Activated T-cell treated with anti-CD3 and anti-CD28 coated beads, Interleukin-2, amount 50 U/mL, for 24 hours (primary cell): ENCODE data around the gene LINC00237.

Experiments
- DNase-seq: peaks from one replicate; pipeline ENCODE4 v3.0.0-alpha.2; 2020
- H3K27ac Mint-ChIP-seq: 2 replicates; pipeline ENCODE4 v1.8.0; 2020; ENCODE audit warnings: mild to moderate bottlenecking, mixed read lengths
- H3K27me3 Mint-ChIP-seq: 2 replicates; pipeline ENCODE4 v1.8.0; 2020; ENCODE audit warnings: mixed read lengths
- H3K36me3 Mint-ChIP-seq: 2 replicates; pipeline ENCODE4 v1.8.0; 2020; ENCODE audit warnings: low read depth, mixed read lengths
- H3K4me1 Mint-ChIP-seq: 2 replicates; pipeline ENCODE4 v1.8.0; 2020; ENCODE audit warnings: low read depth, mixed read lengths
- H3K4me3 Mint-ChIP-seq: 2 replicates; pipeline ENCODE4 v1.8.0; 2020; ENCODE audit warnings: mild to moderate bottlenecking, moderate library complexity, mixed read lengths
- H3K9me3 Mint-ChIP-seq: 2 replicates; pipeline ENCODE4 v1.8.0; 2020; ENCODE audit warnings: mixed read lengths

LINC00237 gene

GRCh38 chr20:21106171-21107017 is at the start of gene LINC00237:
Gene LINC00237, minus strand, starts transcription at chr20:21106358.
- H3K27ac Mint-ChIP-seq: no peak within 1 kb of the TSS
- no peaks in the 10 kb centered on the region for H3K9me3 Mint-ChIP-seq
- no peaks in the 10 kb centered on the region for H3K36me3 Mint-ChIP-seq
- H3K27me3 Mint-ChIP-seq: peaks cover 85% of the 10 kb centered on the region
- H3K4me3 Mint-ChIP-seq: peak within 1 kb of the TSS; percentile 29
- no peak for DNase-seq
- H3K4me1 Mint-ChIP-seq: peaks cover 33% of the 10 kb centered on the region

DNA sequence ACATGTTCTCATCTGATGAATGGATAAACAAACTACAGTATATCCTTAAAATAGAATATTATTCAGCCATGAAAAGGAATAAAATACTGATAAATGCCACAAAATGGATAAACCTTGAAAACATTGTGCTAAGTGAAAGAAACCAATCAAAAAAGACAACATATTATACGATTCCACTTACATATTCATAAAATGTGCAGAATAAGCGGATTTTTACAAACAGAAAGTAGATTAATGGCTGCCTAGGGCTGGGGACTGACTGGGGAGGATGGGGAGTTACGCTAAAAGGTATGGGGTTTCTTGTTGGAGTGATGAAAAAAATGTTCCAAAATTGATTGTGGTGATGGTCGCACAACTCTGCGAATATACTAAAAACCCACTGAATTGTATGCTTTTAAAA is 49.1 kb upstream of the LINC00237 start:
- H3K27ac Mint-ChIP-seq: no peak overlapping the region
- no peak for DNase-seq
- H3K9me3 Mint-ChIP-seq: no peaks in the 10 kb centered on the region
- H3K4me1 Mint-ChIP-seq: no peaks in the 10 kb centered on the region
- no peaks in the 10 kb centered on the region for H3K27me3 Mint-ChIP-seq
- no peak overlapping the region for H3K4me3 Mint-ChIP-seq
- H3K36me3 Mint-ChIP-seq: peaks cover 30% of the 10 kb centered on the region

DNA sequence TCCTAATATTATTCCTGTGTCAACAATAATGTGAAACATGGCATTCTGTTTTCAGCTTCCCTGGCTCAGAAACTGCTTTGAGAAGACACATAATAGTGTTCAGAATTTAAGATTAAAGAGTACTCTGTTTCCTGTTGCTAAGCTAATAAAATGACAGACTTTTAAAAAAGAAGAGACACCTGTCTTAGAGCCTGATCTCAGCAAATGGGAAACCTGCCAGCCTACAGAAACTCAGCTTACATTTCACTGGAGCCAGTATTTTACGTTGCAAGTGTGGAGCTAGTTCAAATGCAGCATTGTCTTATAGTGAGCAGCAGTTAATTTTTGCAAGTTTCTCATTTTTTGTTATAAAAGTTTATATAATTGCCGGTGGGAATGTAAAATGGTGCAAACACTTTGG is 48.5 kb upstream of the LINC00237 start:
- DNase-seq: no peak
- no peak overlapping the region for H3K4me3 Mint-ChIP-seq
- no peaks in the 10 kb centered on the region for H3K9me3 Mint-ChIP-seq
- no peaks in the 10 kb centered on the region for H3K4me1 Mint-ChIP-seq
- H3K27me3 Mint-ChIP-seq: no peaks in the 10 kb centered on the region
- H3K27ac Mint-ChIP-seq: no peak overlapping the region
- H3K36me3 Mint-ChIP-seq: peaks cover 24% of the 10 kb centered on the region

- Mint-ChIP-seq H3K4me1 (no peaks in the 10 kb centered on the region), H3K27ac (no peak overlapping the region), H3K9me3 (no peaks in the 10 kb centered on the region), H3K4me3 (no peak overlapping the region), H3K27me3 (no peaks in the 10 kb centered on the region), H3K36me3 (peaks cover 40% of the 10 kb centered on the region)
- DNase-seq: no peak
Observed at GRCh38 chr20:21151791-21152190, 45.6 kb upstream of the LINC00237 start.

DNA sequence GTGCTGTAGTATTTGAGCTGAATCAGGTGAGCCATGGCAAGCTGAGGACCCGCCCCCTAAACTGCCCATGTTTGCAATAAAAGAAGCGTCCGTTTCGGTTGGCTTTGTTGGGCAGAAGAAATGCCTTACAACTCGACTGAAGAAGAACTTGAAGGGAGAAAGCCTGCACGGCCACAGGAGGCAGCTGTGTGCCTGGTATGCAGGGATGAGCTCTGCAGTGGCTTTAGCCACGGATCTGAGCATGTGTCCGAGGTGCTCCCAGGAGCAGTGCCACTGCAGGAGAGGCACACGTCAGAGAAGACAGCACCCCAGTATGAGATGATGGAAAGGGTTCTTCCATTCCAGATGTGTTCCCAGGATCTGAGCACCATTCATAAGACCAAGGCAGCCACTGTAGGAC is 43.2 kb upstream of the LINC00237 start:
- Mint-ChIP-seq H3K9me3 (no peaks in the 10 kb centered on the region), H3K27ac (no peak overlapping the region), H3K27me3 (no peaks in the 10 kb centered on the region), H3K36me3 (peaks cover 34% of the 10 kb centered on the region), H3K4me1 (no peaks in the 10 kb centered on the region), H3K4me3 (no peak overlapping the region)
- no peak for DNase-seq

DNA sequence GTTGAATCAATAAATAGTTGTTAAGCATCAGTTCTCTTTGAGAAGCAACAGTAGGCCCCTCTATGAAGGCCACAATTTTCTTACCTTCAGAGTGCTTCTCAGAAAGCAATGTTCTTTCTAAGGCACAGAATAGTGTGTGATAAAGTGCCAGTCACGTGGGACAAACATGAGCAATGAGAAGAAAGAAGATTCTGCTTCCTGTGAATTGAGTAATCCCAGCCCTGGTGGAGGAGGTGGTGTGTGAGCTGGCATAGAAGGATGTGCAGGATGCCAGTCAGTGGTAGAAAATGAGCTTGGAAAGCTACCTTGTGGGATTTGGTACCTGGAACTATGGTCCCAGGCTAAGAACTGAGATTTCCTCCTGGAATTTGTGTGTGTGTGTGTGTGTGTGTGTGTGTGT is 41.4 kb upstream of the LINC00237 start:
- no peaks in the 10 kb centered on the region for H3K27me3 Mint-ChIP-seq
- H3K4me1 Mint-ChIP-seq: no peaks in the 10 kb centered on the region
- DNase-seq: no peak
- no peaks in the 10 kb centered on the region for H3K9me3 Mint-ChIP-seq
- H3K27ac Mint-ChIP-seq: no peak overlapping the region
- peaks cover 25% of the 10 kb centered on the region for H3K36me3 Mint-ChIP-seq
- no peak overlapping the region for H3K4me3 Mint-ChIP-seq

GRCh38 chr20:21146215-21146614 is 40.1 kb upstream of the LINC00237 start:
- no peaks in the 10 kb centered on the region for H3K9me3 Mint-ChIP-seq
- no peaks in the 10 kb centered on the region for H3K4me1 Mint-ChIP-seq
- peaks cover 25% of the 10 kb centered on the region for H3K36me3 Mint-ChIP-seq
- H3K4me3 Mint-ChIP-seq: no peak overlapping the region
- H3K27me3 Mint-ChIP-seq: no peaks in the 10 kb centered on the region
- no peak overlapping the region for H3K27ac Mint-ChIP-seq
- no peak for DNase-seq

DNA sequence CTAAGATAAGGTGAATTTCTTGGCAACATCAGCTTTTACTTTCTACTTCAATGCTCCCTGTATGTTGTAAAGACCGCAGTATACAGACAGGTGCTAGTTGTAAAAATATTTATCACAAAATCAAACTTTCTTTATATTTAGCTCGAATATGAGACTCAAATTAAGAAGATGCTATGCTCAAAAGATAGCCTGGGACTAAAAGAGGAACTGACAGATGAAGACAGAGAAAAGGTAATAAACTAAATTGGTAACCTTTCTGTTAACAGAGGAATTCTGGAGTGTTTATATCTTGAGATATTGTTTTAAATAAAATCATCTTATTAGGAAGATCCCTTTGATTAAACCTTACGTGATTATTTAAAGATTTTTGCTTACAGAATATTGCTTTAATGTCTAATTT is 39.3 kb upstream of the LINC00237 start:
- H3K36me3 Mint-ChIP-seq: peaks cover 22% of the 10 kb centered on the region
- DNase-seq: no peak
- H3K9me3 Mint-ChIP-seq: no peaks in the 10 kb centered on the region
- H3K4me1 Mint-ChIP-seq: no peaks in the 10 kb centered on the region
- no peak overlapping the region for H3K4me3 Mint-ChIP-seq
- no peak overlapping the region for H3K27ac Mint-ChIP-seq
- no peaks in the 10 kb centered on the region for H3K27me3 Mint-ChIP-seq

DNA sequence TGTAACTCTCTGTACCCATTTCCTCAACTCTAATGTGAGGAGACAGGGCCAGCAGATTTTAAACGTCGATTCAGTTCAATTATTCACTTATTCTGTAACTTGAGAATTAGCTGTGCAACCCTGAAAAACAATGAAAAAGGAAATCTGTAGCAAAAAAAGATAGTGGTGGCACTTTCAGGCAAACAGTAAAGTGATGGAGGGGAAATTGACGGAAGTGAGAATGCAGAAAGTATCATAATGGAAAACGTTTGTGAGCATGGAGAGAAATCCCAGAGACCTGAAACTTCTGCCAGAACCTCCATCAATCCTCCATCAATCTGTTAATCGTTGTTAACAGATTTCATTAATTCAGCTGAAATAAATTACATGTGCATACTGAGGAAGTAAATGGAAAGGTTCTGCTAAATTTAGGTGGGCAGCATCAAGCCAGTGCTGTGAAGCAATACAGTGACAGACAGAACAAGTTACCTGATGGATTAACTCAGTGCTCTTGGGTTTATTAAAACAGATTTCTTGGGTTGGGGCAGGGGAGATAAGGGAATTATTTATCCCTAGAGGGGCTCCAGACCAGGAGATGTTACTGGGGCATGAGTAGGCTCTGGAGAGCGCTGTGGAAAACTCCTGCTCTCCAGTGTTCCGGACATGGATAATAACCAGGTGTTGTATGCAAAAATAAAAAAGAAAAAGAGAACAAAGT is 37.2 kb upstream of the LINC00237 start:
- Mint-ChIP-seq H3K9me3 (no peaks in the 10 kb centered on the region), H3K4me1 (no peaks in the 10 kb centered on the region), H3K27me3 (no peaks in the 10 kb centered on the region), H3K4me3 (no peak overlapping the region), H3K36me3 (peaks cover 26% of the 10 kb centered on the region), H3K27ac (no peak overlapping the region)
- DNase-seq: no peak

DNA sequence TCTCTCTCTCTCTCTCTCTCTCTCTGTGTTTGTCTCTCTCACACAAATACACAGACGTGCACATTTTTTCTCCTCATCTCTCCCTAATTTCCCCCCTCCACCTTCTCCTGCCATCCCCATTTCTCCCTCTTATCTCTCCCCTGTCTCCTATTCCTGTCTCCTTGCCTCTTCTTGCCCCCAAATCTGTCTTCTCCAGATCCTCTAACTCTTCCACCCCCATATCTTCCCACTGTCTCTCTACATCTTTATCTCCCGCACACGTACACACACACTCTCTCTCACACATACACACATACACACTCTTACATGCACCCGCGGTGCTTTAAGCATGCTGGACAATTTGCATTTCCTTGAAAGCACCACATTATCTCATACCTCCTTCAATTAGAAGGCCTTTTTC is 35.7 kb upstream of the LINC00237 start:
- no peaks in the 10 kb centered on the region for H3K4me1 Mint-ChIP-seq
- no peak for DNase-seq
- H3K27me3 Mint-ChIP-seq: no peaks in the 10 kb centered on the region
- H3K27ac Mint-ChIP-seq: no peak overlapping the region
- H3K9me3 Mint-ChIP-seq: no peaks in the 10 kb centered on the region
- H3K36me3 Mint-ChIP-seq: peaks cover 34% of the 10 kb centered on the region
- H3K4me3 Mint-ChIP-seq: no peak overlapping the region

- Mint-ChIP-seq H3K27ac (no peak overlapping the region), H3K9me3 (no peaks in the 10 kb centered on the region), H3K4me1 (no peaks in the 10 kb centered on the region), H3K36me3 (peaks cover 46% of the 10 kb centered on the region), H3K27me3 (no peaks in the 10 kb centered on the region), H3K4me3 (no peak overlapping the region)
- no peak for DNase-seq
Observed at GRCh38 chr20:21139881-21140566, 33.9 kb upstream of the LINC00237 start.

DNA sequence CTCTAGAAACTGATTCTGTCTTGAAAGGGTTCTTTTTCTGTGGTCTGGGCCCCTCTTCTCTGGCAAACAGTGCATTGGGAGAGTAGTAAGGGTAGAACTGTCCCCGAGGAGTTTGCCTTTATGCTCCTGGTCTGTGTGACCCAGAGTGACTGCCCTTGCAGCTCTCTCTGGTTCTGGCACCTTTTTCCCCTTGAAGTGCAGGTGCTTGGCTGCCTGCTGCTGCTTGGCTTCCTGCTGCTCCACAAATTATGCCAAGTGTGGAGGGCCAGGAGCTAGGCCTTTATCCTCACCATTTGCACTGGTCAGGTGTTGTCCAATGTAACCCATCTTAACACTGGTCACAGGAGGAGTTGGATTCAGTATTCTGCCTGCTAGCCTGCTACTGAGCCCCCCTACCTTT is 30.9 kb upstream of the LINC00237 start:
- Mint-ChIP-seq H3K27me3 (no peaks in the 10 kb centered on the region), H3K27ac (no peak overlapping the region), H3K4me3 (no peak overlapping the region), H3K9me3 (no peaks in the 10 kb centered on the region), H3K4me1 (no peaks in the 10 kb centered on the region), H3K36me3 (peaks cover 59% of the 10 kb centered on the region)
- no peak for DNase-seq

DNA sequence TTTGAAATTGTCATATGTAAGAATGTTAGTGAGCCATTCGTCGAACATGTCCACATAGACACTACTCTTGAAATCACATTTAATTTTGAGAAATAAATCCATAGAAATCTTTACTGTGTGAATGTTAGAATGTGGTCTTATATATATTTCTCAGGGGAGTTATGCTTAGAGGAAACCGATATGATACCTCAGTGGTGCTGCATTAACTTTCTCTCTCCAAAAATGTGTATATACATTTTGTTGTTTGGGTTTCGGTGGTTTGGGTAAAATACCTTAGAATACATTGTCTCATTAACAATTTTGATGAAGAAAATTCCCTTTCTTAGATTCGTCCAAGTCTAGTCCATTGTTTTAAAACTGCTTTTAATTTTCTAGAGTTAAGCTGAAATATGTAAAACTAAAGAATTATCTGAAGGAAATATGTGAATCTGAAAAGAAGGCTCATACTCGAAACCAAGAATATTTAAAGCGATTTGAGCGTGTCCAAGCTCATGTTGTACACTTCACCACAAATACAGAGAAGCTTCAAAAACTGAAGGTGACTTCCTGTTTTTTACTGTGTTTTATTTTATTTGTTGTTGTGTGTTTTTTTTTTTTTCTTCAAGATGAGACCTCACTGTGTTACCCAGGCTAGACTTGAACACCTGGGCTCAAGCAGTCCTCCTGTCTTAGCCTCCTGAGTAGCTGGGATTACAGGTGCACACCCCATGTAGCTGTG is 30.0 kb upstream of the LINC00237 start:
- H3K36me3 Mint-ChIP-seq: peaks cover 67% of the 10 kb centered on the region
- no peaks in the 10 kb centered on the region for H3K4me1 Mint-ChIP-seq

DNA sequence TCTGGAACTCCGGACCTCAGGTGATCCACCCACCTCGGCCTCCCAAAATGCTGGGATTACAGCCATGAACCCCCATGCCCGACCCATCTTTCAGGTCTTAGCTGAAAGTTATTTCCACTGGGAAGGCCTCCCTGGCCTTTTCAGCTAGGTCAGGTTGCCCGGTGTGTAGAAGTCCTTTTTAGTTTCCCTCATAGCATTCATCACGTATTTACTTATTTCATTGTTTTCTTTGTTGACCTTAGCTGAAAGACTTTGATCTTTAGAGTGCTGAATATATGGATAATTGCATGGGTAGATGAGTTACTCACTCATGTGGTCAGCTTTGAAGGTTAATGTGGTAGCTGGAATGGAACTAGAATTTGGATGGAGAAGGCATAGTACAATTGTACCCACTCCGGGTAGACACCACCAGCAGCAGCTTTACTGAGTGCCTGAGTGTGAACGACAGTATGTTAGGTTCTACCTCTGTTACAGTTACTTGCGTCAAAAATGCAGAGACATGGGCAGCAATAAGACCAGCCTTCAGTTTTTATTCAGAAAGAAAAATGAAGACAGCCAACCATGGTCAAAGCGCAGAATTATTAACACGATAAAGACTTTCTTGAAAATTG is 28.8 kb upstream of the LINC00237 start:
- Mint-ChIP-seq H3K4me3 (no peak overlapping the region), H3K36me3 (peaks cover 66% of the 10 kb centered on the region), H3K4me1 (peaks cover 2% of the 10 kb centered on the region), H3K27me3 (no peaks in the 10 kb centered on the region), H3K27ac (no peak overlapping the region), H3K9me3 (no peaks in the 10 kb centered on the region)
- no peak for DNase-seq

More for the DNA sequence above, 30.0 kb upstream of the LINC00237 start:
- H3K4me3 Mint-ChIP-seq: no peak overlapping the region
- H3K9me3 Mint-ChIP-seq: no peaks in the 10 kb centered on the region
- H3K27me3 Mint-ChIP-seq: no peaks in the 10 kb centered on the region
- H3K27ac Mint-ChIP-seq: no peak overlapping the region
- DNase-seq: no peak
